Dedifferentiated amniotic fluid mesenchymal stem cell (primary cell): ENCODE results near the gene TMOD3.

Source experiments
- DNase-seq: peaks from one replicate; pipeline ENCODE4 v3.0.0-alpha.2; 2016; ENCODE audit errors: extremely low spot score

Gene TMOD3

GRCh38 chr15:51828621-51829375, 655 bp upstream of the TMOD3 start:
- no peak for DNase-seq

GRCh38 chr15:51830276-51830806, 888 bp downstream of the TMOD3 start:
- peak; percentile 43 for DNase-seq

- DNase-seq, result no peak
Observed at GRCh38 chr15:51833772-51834171, 4.3 kb downstream of the TMOD3 start.

- DNase-seq, result no peak
Observed at GRCh38 chr15:51837792-51838251, 8.4 kb downstream of the TMOD3 start.

- no peak for DNase-seq
Observed at GRCh38 chr15:51838270-51838669, 8.8 kb downstream of the TMOD3 start.

GRCh38 chr15:51840692-51841091, 11.2 kb downstream of the TMOD3 start:
- DNase-seq, result no peak

GRCh38 chr15:51841406-51842040, 12.1 kb downstream of the TMOD3 start:
- DNase-seq, result no peak

GRCh38 chr15:51842265-51842664, 12.8 kb downstream of the TMOD3 start:
- no peak for DNase-seq

- no peak for DNase-seq
Observed at GRCh38 chr15:51842852-51843737, 13.6 kb downstream of the TMOD3 start.

GRCh38 chr15:51844747-51845426, 15.4 kb downstream of the TMOD3 start:
- DNase-seq, result no peak

GRCh38 chr15:51846066-51846462, 16.6 kb downstream of the TMOD3 start:
- DNase-seq, result no peak

GRCh38 chr15:51846463-51847230, 17.2 kb downstream of the TMOD3 start:
- peak; percentile 49 for DNase-seq

GRCh38 chr15:51848811-51849210, 19.4 kb downstream of the TMOD3 start:
- no peak for DNase-seq

GRCh38 chr15:51849860-51850259, 20.4 kb downstream of the TMOD3 start:
- peak; percentile 34 for DNase-seq

GRCh38 chr15:51853998-51854397, 24.5 kb downstream of the TMOD3 start:
- no peak for DNase-seq

GRCh38 chr15:51855612-51856011, 26.2 kb downstream of the TMOD3 start:
- no peak for DNase-seq

GRCh38 chr15:51856714-51857380, 27.4 kb downstream of the TMOD3 start:
- DNase-seq, result no peak

GRCh38 chr15:51861557-51862359, 32.3 kb downstream of the TMOD3 start:
- no peak for DNase-seq

GRCh38 chr15:51863131-51863530, 33.7 kb downstream of the TMOD3 start:
- DNase-seq, result no peak
